ENCODE data around the gene ERVK3-1.

DNA sequence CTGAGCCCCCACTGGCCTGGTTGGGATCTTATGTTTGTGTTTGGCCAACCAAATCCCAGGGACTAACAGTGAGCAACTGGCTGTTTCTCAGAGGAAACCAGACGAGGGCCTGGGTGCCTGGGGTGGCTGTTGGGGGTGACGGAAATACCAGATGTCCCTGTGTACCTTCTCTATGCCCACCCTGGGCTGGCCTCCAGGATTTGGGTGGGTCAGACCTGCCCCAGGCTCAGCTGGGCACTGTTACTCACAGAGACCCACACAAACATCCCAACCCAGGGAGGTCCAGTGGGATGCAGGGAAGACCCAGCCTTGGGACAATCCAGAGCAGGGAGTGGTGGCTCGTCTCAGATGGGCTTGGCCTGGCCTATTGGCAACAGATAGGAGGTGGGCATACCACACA, 30.5 kb downstream of the ERVK3-1 start:
- no peak for TF ChIP-seq EZH2phosphoT487 (IDR thresholded peaks at IDR 0.05; ENCODE audit: low read depth)
- TF ChIP-seq, protein P1, sequence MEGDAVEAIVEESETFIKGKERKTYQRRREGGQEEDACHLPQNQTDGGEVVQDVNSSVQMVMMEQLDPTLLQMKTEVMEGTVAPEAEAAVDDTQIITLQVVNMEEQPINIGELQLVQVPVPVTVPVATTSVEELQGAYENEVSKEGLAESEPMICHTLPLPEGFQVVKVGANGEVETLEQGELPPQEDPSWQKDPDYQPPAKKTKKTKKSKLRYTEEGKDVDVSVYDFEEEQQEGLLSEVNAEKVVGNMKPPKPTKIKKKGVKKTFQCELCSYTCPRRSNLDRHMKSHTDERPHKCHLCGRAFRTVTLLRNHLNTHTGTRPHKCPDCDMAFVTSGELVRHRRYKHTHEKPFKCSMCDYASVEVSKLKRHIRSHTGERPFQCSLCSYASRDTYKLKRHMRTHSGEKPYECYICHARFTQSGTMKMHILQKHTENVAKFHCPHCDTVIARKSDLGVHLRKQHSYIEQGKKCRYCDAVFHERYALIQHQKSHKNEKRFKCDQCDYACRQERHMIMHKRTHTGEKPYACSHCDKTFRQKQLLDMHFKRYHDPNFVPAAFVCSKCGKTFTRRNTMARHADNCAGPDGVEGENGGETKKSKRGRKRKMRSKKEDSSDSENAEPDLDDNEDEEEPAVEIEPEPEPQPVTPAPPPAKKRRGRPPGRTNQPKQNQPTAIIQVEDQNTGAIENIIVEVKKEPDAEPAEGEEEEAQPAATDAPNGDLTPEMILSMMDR (IDR thresholded peaks at IDR 0.05; ENCODE audit: low read depth, low read length) = no peak

Data from OCI-LY3 (cell line).